Cardiac fibroblast (primary cell): ENCODE results near the gene COL12A1.
A peak's percentile ranks its signal among the peaks of the same experiment; 100 is the strongest.

Experiments
- DNase-seq, 2 donors: peaks; one replicate each; pipeline versions ENCODE4 v3.0.0 to v3.0.0-alpha.2; 2010; ENCODE audit warnings: low read depth in 2 of 2
- H3K4me3 ChIP-seq, 2 donors: replicated peaks in 1 of 2; 1 replicate in 1 of 2; 2 replicates in 1 of 2; pipeline ENCODE4 v1.5.1; 2011; ENCODE audit warnings: low read depth in 2 of 2, low read length in 2 of 2, mild to moderate bottlenecking in 2 of 2, moderate library complexity in 1 of 2
- TF ChIP-seq, protein P1 (sequence below): IDR thresholded peaks from one replicate; pipeline ENCODE4 v1.5.1; 2011; ENCODE audit warnings: low read depth, mild to moderate bottlenecking, low read length, inconsistent platforms

Gene COL12A1

DNA sequence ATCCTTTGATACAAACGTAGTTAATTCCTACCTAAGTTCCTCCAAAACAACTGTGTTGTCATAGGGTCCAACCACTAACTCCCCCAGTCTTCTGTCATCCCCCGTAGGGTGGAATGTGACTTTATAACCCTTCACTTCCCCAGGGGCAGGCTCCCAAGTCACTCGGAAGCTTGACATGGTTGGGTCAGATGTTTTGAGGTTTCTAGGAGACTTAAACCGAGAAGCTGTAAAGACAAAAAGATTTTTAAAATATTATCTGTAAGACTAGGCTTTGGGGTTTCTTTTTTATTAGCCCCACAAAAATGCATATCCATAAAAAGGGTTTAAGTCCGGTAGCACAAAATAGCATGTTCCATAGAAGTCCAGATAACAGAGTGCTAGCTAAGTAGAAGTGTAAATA, 50.2 kb downstream of the COL12A1 start:
- TF ChIP-seq, protein P1, sequence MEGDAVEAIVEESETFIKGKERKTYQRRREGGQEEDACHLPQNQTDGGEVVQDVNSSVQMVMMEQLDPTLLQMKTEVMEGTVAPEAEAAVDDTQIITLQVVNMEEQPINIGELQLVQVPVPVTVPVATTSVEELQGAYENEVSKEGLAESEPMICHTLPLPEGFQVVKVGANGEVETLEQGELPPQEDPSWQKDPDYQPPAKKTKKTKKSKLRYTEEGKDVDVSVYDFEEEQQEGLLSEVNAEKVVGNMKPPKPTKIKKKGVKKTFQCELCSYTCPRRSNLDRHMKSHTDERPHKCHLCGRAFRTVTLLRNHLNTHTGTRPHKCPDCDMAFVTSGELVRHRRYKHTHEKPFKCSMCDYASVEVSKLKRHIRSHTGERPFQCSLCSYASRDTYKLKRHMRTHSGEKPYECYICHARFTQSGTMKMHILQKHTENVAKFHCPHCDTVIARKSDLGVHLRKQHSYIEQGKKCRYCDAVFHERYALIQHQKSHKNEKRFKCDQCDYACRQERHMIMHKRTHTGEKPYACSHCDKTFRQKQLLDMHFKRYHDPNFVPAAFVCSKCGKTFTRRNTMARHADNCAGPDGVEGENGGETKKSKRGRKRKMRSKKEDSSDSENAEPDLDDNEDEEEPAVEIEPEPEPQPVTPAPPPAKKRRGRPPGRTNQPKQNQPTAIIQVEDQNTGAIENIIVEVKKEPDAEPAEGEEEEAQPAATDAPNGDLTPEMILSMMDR = no peak
- DNase-seq = no peak

DNA sequence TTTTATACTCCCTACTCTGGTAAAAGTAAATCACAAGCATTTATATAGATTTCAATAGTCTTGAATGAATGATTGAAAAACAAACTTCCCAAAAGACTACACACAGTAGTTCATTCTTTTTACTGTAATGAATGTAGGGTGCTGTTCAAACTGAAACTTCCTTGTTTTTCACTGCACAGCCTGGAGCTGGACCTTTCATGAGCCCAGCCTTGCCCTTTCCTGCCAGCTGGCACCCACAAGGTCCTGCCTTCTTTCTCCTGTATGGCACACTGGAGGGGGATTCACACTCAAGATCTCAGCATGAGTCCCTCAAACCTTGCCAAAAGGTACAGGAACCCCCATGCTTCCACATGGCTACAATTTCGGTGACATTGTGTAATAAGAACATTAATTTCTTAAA, 50.9 kb downstream of the COL12A1 start:
- no peak for DNase-seq
- TF ChIP-seq, protein P1 = no peak
- H3K4me3 ChIP-seq = no peak overlapping the region

More for the DNA sequence above, 50.2 kb downstream of the COL12A1 start:
- H3K4me3 ChIP-seq = no peak overlapping the region

DNA sequence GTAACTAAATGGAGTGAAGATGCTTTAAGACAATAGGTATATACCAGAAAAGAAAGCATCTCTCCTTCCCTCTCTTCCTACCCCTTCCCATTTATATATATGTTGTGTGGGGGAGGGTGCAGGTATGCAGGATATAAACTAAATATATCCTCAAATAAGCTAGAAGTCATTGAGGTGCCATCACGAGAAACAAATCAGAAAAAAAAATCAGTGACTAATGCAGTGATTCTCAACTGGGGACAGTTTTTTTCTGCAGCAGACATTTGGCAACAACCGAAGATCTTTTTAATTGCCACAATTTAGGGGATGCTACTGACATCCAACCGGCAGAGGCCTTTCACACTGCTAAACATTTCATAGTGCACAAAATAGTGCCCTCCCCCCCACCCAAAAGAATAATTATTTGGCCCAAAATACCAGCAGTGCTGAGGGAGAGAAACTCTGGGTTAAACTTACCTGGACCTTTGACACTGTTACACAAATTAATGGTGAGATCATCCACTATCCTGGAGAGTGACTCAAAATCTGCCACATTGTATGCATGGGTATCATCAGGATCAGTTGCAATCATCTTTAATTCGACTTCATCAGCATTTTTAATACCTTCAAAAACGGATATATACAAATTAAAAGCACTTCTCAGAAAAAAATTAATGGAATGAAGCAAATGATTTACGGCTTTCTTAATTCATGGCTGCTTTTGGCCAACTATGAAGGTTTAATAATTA, 55.0 kb downstream of the COL12A1 start:
- no peak overlapping the region for H3K4me3 ChIP-seq
- TF ChIP-seq, protein P1 = no peak
- DNase-seq = peak in 1 of 2 donors; percentile 48

DNA sequence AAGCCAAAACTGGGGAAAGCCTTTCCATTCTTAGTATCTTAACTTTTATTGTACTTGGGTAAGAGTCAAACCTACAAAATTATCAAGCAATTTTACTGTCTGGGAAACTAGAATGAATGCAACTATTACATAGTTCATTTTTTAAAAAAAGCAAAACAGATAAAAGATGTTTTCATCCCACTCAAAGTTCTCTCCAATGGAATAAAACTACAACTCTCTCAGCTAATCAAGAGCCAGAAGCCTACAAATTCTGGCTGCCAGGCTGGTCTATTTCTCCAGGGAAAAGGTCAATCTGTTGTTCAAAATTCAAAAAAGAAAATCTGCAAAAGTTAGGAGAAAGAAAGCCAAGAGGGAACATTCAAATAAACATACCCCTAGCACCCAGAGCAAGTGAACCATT, 56.2 kb downstream of the COL12A1 start:
- H3K4me3 ChIP-seq = no peak overlapping the region
- peak in 1 of 2 donors; percentile 67 for DNase-seq
- TF ChIP-seq, protein P1 = no peak

DNA sequence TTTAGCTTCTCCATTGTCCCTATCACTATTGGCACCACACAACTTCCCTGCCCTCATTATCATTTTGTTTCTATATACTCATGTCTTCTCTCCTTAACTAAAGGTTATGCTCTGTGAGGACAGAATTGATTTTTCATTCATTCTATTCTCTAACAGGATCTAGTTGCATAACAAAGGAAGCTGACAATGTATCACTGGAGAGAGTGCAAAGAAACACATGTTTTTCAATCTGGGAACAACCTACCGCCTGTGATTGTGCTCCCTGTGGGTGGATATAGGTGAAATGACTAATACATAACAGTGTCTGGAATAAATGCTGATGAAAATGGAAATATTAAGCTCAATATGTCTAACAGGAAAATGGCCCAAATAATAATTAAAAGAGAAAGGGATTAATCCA, 56.6 kb downstream of the COL12A1 start:
- peak; percentile 48 to 75 for DNase-seq
- H3K4me3 ChIP-seq = no peak overlapping the region
- TF ChIP-seq, protein P1 = no peak

DNA sequence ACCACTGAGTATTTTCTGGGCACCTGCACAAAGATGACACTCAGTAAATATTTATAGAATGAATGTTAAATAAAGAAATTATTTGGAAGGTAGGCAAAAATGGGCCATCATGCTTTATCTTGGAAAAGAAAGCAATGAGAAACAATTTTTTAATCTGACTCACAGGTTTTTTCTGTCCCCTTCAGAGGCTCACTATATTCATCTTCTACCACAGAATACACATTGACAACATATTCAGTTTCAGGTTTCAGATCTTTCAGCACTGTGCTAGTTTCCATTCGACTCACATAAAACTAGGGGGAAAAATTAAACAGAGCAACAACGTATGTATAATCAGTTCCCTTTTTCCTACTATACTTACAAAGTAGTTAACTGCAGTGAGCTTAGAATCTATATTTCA, 58.3 kb downstream of the COL12A1 start:
- TF ChIP-seq, protein P1 = no peak
- H3K4me3 ChIP-seq = no peak overlapping the region
- DNase-seq = peak in 1 of 2 donors; percentile 47

DNA sequence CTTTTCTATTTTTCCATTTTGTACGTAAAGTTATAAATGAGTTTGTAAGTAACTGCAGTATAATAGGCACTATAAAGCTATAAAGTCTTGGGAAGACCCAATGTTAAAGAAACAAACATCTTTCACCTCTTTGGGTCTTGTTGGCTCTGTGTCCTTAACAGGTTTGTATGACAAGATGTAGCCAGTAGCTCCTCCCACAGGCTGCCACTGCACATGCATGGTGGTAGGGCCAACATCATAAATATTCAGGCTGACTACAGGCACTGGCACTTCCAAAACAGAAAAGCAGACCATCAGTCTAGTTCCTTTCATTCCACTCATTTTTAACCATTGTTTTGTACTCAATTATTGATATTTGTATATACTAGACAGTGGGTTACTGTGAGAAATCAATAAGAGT, 59.9 kb downstream of the COL12A1 start:
- TF ChIP-seq, protein P1 = no peak
- H3K4me3 ChIP-seq = no peak overlapping the region
- DNase-seq = no peak
